Fibroblast of lung (primary cell): ENCODE results near the gene CYLD.

ENCODE experiments used
- EZH2 ChIP-seq: IDR thresholded peaks from 2 replicates; pipeline ENCODE4 v1.5.1; 2012; ENCODE audit warnings: low read length, control low read depth, mild to moderate bottlenecking; ENCODE audit errors: missing control alignments
- TF ChIP-seq, protein P1 (sequence below), 2 donors: IDR thresholded peaks in 1 of 2; conservative IDR thresholded peaks in 1 of 2; 1 replicate in 1 of 2; 2 replicates in 1 of 2; pipeline ENCODE4 v1.5.1; 2011 to 2012; ENCODE audit warnings: low read length in 2 of 2, control low read depth in 1 of 2, inconsistent platforms in 1 of 2, low read depth in 1 of 2, mild to moderate bottlenecking in 1 of 2

DNA sequence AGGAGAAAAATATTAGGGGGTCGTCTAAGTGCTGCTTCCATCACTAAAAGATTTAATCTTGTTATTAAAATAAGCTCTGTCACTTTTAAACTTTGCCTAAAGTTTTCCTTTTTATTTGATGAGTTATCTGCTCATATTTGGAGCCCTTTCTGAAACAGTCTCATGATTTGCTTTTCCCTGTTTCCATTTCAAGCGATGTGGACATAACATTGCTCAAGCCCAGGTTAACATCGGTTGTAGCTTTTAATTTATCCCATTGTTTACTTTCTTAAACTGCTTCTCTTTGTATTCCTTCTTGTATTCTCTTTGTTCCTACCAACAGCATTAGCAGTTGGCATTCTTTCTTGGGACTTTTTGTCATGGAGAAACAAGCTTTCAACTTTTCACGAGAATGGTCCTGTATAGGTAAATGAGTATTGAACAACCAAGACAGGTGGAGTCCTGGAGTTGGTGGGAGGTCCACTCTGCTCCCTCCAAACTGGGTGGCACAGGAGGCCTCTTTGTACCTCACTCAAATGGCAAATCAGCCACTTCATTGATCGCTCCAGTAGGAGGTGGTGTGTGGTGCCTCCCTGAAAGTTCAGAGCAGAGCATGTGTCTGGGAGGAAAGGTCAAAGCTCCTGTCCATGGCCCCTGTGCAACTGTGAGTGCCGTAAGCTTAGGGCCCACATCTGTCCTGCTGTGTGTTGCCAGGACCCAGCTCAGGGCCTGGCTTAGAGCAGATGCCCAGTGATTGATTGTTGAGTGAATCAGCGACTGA lies 107.0 kb downstream of the CYLD start:
- TF ChIP-seq, protein P1, sequence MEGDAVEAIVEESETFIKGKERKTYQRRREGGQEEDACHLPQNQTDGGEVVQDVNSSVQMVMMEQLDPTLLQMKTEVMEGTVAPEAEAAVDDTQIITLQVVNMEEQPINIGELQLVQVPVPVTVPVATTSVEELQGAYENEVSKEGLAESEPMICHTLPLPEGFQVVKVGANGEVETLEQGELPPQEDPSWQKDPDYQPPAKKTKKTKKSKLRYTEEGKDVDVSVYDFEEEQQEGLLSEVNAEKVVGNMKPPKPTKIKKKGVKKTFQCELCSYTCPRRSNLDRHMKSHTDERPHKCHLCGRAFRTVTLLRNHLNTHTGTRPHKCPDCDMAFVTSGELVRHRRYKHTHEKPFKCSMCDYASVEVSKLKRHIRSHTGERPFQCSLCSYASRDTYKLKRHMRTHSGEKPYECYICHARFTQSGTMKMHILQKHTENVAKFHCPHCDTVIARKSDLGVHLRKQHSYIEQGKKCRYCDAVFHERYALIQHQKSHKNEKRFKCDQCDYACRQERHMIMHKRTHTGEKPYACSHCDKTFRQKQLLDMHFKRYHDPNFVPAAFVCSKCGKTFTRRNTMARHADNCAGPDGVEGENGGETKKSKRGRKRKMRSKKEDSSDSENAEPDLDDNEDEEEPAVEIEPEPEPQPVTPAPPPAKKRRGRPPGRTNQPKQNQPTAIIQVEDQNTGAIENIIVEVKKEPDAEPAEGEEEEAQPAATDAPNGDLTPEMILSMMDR (conservative IDR thresholded peaks at IDR 0.05 in 1 of 2, IDR thresholded peaks at IDR 0.05 in 1 of 2; ENCODE audit: low read depth in 1 of 2, low read length in 2 of 2) = no peak
- TF ChIP-seq EZH2 = no peak
